Activated CD4-positive, alpha-beta T cell treated with anti-CD3 and anti-CD28 coated beads, Interleukin-2, amount 50 U/mL, for 16 hours (primary cell): ENCODE results near the gene MYOCD.
"Not testable (repeated sequence)": the region's sequence is repeated elsewhere in the genome, so short reads cannot be mapped to it uniquely, and the experiment has no call there.

Source experiments
- DNase-seq: peaks from one replicate; pipeline ENCODE4 v3.0.0-alpha.2; 2020

Gene MYOCD

DNA sequence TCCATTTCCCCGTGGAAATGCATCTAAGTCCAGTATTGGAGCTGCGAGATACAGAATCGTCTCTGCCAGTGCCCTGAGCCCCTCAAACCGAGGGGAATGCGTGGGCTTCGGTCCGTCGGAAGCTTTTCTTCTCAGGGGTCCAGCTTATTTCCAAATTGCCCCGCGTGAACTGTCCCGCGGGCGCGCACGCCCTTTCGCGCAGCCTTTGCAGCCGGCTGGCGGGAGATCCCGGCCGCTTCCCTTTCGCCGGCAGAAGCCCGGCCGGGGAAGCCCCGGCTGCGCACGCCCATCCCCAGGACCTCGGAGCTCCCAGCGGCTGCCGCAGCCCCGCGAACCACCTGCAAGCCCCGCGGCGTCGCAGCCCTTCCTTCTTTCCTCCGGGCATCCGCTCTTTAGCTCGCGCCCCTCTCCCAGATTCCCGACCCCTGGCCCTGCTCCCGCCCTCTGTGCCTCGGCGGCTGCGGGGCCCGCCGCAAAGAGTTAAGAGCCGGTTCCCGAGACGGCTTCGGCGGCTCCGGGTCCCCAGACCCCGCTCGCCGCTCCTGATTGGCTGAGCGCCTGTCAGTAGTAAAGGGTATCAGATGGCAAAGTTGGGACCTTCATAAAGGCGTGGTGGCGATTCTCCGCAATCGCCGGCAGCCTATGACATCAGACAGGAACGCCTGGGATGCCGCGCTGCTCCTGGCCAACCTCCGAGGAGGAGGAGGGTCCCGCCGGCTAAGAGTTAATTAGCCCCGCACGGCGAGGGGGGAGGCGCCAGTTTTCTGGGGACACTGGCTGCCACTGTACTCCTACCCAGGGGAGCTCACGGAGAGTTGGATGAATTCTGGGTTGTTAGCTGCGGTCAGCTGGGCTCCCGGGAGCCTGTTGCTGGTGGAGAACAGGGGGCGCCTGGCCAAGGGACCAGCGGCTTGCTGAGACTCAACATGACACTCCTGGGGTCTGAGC lies at the start of gene MYOCD:
TSS of gene MYOCD (plus strand) at position 628 of the 948 bp plus-strand sequence. CDS start at position 927, 299 bp downstream.
- no peak for DNase-seq

DNA sequence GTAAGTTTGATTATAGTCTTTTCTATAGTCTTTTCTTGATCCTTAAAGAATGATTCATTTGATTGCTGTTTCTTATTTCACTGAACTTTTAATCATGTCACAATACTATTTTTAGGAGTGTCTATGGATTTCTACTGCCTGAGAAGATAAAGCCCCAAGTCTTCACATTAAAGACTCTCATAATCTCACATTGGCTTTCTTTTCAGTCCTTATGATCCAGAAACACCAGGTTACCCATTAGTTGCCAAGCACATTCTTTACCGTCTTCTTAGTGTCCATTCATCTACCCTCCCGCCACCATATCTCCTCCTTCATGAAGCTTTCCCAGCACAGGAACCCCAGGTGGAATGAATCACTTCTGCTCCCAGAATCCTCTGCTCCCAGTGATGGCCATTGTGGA lies 49.5 kb upstream of the MYOCD start:
- DNase-seq, result no peak

DNA sequence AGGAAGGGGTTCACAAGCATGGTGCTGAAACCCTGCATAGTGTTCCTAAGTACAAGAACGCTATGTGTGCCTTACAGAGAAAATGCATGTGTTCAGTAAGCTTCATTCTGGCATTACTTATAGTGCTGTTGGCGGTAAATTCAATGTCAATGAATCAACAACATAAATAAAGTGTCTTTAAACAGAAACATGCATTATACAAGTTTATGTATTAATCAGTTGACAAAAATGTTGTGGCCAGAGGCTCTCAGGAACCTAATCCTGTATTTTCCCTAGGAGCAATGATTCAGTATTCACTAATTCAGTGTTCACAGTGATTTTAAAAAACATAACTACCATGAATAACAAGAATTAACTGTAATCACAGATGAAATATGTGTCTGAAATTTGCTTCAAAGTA lies 47.1 kb upstream of the MYOCD start:
- DNase-seq, result no peak

GRCh38 chr17:12619459-12620199 lies 46.1 kb upstream of the MYOCD start:
- no peak for DNase-seq

- DNase-seq, result no peak
Observed at GRCh38 chr17:12620200-12620720, 45.4 kb upstream of the MYOCD start.

GRCh38 chr17:12622726-12623125 lies 43.0 kb upstream of the MYOCD start:
- no peak for DNase-seq

DNA sequence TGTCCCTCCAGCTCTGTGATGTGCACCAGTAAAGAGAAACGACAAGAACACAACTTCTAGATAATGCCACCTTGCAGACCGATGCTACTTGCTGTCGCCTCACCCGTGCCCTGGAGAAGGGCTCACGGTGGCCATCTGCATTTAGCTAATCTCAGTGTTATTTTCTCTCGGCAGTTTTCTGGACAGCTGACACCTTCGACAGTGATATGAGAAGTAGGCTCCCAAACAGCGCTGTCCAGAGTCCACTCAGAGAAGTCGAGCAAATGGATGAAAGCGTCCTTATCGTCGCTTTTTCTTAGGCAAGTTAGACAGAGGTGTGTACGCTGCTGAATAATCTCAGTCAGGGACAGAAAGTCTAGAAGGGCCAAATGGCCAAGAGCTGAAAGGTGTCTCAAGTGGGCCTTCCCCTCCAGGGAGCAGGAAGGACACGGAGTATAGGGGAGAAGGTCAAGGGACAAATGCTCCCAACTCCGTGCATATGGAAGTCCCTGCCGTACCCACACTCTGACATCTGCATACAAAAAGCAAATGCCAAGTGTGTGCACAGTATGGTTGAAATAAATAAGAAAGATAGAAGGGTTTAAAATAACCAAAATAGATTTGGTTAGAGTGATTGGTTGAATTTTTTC lies 42.4 kb upstream of the MYOCD start:
- DNase-seq, result no peak

DNA sequence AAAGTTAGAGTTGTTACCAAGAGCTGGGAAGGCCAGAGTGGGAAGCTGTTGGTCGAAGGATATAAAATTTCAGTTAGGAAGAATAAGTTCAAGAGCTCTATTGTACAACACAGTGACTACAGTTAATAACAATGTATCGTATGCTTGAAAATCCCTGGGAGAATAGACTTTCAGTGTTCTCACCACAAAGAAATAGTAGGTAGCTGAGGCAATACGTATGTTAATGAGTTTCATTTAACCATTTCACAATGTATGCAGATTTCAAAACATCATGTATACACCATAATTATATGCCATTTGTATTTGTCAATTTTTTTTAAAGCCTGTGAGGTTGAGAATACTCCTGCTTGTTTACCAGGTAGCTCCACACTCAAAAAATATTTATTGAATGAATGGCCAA lies 41.5 kb upstream of the MYOCD start:
- no peak for DNase-seq

GRCh38 chr17:12625092-12625491 lies 40.6 kb upstream of the MYOCD start:
- DNase-seq, result no peak

DNA sequence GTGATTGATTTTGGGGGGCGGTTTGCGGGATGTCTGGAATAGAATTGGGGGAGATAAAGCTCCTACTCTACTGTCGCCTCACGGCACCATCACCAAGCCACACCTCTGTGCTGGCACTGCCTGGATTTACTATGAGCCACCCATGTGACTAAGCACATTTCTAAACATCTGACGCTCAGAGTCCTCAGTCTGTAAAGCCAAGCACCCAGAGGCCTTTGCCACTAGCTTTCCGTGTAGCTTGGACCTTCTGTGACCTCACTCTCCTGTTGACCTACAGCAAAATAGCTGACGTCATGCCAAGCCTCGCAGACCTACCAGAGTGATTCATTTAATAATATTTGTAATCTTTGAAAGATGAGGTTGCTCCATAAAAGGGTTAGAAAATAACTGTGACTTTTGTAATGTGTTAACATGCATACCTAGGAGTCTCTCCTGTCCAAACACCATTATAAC lies 38.5 kb upstream of the MYOCD start:
- no peak for DNase-seq

DNA sequence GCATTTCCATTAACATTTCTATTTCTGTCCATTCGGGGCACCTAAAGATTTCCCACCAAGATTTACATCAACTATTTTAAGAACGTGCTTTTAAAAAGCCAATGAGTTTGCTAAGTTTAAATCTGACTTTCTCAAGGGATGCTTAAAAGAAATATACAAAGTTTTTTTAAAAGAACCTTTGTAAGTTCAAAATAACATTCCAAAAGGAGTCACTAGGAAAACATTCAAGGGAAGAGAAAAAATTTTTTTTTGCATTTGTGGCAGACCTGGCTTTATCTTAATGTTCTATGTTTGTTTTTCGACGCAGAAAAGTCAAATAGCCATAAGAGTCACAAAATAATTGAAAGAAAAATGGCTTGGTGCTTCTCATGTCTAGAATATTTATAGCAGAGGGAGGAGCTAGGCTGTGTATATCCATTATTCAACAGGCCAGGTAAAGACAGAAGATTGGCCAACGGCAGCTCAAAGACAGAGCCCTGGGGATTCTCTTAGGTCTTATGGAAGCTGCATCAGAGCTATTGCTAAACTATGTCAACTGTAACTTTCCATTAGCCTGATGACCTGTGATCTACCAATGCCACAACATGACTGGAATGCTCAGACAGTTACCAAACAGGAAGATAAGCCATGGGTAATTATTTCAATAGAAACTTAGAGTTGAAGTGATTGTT lies 37.8 kb upstream of the MYOCD start:
- no peak for DNase-seq

DNA sequence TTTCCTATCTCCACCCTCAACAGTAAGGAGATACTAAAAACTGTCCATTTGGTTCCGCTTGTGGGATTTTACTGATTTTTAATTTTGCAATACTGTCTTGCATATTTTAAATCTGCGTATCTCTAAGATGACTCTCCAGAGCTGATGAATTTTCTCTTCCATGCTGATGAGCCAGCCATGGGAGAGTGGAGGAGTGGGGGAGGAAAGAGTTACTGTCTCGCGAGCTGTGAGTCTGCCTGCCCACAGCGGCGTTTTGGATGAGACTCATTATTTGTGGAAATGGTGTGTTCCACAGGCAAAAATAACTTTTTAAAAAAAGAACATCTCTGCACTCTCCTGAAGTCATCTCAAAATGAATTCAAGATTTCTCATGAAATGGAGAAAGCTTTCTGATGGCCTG lies 34.6 kb upstream of the MYOCD start:
- DNase-seq, result no peak

DNA sequence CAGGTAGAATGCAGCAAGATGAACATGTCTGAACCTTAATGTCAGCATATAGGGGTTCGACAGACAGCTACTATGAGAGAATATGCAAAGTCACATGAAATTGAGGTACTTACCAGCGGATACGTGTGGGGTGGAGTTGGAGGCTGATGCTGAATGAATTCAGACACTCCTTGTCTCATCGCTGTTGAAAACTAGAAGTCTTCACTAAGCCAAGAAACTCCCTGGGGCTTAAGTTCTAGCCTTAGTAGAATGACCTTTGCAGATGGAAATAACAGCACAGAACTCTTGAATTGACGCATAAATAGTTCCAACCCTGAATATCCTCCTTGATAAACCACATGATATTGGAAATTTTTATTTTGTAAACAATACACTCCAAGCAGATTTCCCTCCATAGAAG lies 32.9 kb upstream of the MYOCD start:
- no peak for DNase-seq

DNA sequence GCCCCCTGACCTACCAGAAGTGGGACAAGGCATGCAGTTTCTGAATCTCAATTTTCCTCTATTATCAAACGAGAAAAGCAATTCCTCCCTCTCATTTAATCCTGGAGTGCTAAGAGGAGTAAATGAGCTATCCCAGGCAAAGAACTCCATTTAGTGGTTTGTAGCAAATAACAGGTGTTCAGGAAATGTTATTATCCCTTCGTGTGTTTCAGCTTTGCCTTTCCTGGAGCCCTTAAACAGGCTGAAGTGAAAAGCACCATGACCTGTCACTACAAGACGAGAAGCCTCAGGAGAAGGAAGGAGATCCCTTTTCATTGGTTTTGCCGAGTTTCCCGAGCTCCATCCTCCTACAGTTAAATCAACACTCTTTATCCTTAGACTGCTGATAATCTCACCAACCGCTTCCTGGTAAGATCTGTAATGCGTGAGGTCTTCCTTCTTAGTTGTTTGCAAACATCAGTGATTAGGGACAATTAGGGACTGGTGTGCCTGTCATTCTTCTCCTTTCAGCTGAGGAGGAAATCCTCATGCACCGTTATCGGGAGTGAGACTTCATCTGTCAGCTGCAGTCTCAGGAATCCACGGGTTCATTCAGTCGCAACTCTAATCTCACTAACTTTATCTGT lies 30.8 kb upstream of the MYOCD start:
- DNase-seq, result no peak

DNA sequence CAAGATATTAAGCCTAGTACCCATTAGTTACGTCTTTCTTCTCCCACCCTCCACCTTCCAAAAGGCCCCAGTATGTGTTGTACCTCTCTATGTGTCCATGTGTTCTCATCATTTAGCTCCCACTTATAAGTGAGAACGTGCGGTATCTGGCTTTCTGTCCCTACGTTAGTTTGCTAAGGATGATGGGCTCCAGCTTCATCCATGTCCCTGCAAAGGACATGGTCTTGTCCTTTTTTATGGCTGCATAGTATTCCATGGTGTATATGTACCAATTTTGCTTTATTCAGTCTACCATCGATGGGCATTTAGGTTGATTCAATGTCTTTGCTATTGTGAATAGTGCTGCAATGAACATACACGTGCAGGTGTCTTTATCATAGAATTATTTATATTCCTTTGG lies 29.7 kb upstream of the MYOCD start:
- DNase-seq, result not testable (repeated sequence)

- DNase-seq, result no peak
Observed at GRCh38 chr17:12637015-12637414, 28.7 kb upstream of the MYOCD start.

DNA sequence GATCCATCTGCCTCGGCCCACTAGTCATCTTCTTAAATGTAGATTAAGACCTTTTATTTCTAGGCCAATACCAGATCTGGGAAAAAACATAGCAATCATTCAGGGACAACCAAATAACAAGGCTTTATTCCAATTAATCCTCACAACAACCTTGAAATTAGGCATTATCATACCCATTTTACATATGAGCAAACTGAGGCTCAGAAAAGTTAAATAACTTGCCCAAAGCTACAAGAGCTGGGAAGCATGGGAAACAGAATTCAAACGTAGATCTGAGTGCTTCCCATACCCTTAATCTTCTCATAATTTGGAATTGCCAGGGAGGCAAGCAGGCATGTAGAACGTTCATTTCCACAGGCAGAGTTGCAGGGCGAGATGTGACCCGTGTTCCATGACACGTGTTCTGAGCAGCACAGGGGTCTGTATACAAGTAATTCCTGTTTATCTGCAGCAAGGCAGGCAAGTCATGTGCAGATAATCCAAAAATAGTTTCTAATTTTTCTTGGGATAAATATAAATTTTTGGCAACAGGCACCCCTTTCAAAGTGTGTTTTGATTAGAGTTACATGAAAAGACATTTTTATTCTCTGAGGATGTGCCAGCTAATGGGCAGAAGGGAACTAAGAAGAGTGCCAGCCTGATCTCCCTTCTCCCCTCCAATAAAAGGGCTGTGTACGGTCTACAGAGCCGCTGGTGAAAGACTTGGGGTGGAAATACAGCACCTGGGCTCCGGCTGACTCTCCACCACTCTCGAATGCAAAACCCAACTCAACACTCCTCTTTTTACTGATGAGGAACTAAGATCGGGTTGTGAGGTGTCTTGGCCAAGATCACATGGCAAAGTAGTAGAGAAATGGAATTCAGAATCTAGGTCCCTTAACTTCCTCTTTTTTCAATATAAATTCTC lies 27.7 kb upstream of the MYOCD start:
- DNase-seq, result no peak

DNA sequence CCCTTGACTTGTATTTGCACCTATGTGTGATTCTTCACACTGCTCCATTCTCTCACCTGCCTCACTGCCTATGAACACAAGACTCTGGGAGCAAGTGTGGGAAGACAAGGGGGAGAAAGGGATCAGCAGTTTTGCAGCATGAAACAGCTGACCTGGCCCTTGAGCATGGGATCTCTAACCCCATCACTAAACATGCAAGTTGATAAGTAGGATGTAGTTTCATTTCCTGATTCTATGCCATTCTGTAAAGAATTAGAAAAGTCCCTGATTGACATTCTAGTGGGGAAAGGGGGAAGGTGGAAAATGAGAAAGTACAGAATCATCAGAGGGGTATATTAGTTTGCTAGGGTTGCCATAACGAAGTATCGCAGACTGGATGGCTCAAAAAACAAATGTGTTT lies 25.3 kb upstream of the MYOCD start:
- DNase-seq, result no peak

- no peak for DNase-seq
Observed at GRCh38 chr17:12641084-12641483, 24.6 kb upstream of the MYOCD start.

DNA sequence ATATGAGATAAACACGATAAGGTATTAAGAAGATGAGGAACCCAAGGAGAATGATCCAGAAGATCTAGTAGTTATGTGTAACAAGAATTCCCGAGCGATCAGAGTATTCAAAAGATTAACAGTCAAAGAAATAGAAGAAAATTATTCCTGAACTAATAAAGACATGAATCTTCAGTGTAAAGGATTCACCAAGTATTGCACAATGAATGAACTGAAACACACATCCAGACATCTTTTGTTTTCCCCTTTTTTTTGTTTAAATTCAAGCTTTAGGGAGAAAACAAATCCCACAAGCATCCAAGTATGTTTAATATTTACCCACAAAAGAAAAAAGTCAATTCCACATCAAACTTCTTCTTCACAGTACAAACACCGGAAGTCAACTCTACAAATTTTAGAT lies 23.7 kb upstream of the MYOCD start:
- DNase-seq, result no peak

DNA sequence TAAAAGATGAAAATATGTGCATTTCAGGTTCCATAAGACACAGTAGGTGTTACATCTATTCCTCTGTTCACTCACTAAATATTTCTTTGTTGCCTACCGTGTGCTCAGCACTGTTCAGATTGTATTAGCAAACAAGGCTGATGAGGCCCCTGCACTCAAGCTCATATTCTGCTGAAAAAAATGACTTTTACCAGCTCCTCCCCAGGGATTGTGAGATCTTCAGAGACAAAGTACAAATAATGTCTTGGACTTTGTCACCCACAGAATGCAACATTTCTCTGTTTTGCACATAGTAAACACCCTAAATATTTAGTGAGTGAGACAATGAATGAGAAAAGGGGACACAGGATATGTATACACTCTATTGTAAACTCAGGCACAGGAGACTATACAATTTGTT lies 21.9 kb upstream of the MYOCD start:
- no peak for DNase-seq
